ENCODE data around the gene DHX15. TPM values are rescaled to one million over a fixed set of nuclear protein-coding genes. Genes with fewer than 3 reads are reported as not detected.

DHX15 gene
- total RNA-seq, 1 experiment from 2014 or later = 240 TPM

- no peak for TF ChIP-seq ATF6 (CRISPR knock-in tag; IDR thresholded peaks at IDR 0.05)
- no peak for TF ChIP-seq JAZF1 (CRISPR knock-in tag; IDR thresholded peaks at IDR 0.05)
- no peak for TF ChIP-seq IRF2 (CRISPR knock-in tag; IDR thresholded peaks at IDR 0.05; ENCODE audit: borderline replicate concordance, low read depth)
- no peak for TF ChIP-seq ETV6 (CRISPR knock-in tag; IDR thresholded peaks at IDR 0.05)
Observed at GRCh38 chr4:24557026-24558025, 27.0 kb downstream of the DHX15 start (continued).

- Mint-ChIP-seq H3K9me3 (no peaks in the 10 kb centered on the region), H3K4me3 (peak overlapping the region; percentile 8; the same call in 1 of the 2 replicates), H3K27ac (peak overlapping the region; percentile 86), H3K4me1 (peaks cover 67% of the 10 kb centered on the region), H3K27me3 (ENCODE audit: low read depth) (no peaks in the 10 kb centered on the region), H3K36me3 (peaks cover 49% of the 10 kb centered on the region)
- ChIA-PET CTCF (interaction anchor here (0.6 to 3.3 kb wide), 6 partner anchors 39 to 138 kb away, joined by 3 to 11 read pairs (median 4); no protein-coding TSS in a partner anchor), POLR2A (no interaction called here)
- TF ChIP-seq HMGA2 (CRISPR knock-in tag; IDR thresholded peaks at IDR 0.05) (no peak), CREM (CRISPR knock-in tag; IDR thresholded peaks at IDR 0.05) (no peak), SMAD4 (CRISPR knock-in tag; IDR thresholded peaks at IDR 0.05) (no peak), JUN (CRISPR knock-in tag; IDR thresholded peaks at IDR 0.05) (no peak), ATF6 (CRISPR knock-in tag; IDR thresholded peaks at IDR 0.05) (no peak), SMAD3 (CRISPR knock-in tag; IDR thresholded peaks at IDR 0.05; ENCODE audit: borderline replicate concordance) (no peak), ERG (CRISPR knock-in tag; IDR thresholded peaks at IDR 0.05) (no peak), ATF3 (CRISPR knock-in tag; conservative IDR thresholded peaks at IDR 0.05) (no peak), OVOL2 (CRISPR knock-in tag; IDR thresholded peaks at IDR 0.05; ENCODE audit: borderline replicate concordance) (no peak), TEAD1 (CRISPR knock-in tag; IDR thresholded peaks at IDR 0.05) (no peak), NFE2L1 (CRISPR knock-in tag; IDR thresholded peaks at IDR 0.05) (no peak), FOXK1 (CRISPR knock-in tag; IDR thresholded peaks at IDR 0.05) (no peak)
- TF ChIP-seq, protein P1, sequence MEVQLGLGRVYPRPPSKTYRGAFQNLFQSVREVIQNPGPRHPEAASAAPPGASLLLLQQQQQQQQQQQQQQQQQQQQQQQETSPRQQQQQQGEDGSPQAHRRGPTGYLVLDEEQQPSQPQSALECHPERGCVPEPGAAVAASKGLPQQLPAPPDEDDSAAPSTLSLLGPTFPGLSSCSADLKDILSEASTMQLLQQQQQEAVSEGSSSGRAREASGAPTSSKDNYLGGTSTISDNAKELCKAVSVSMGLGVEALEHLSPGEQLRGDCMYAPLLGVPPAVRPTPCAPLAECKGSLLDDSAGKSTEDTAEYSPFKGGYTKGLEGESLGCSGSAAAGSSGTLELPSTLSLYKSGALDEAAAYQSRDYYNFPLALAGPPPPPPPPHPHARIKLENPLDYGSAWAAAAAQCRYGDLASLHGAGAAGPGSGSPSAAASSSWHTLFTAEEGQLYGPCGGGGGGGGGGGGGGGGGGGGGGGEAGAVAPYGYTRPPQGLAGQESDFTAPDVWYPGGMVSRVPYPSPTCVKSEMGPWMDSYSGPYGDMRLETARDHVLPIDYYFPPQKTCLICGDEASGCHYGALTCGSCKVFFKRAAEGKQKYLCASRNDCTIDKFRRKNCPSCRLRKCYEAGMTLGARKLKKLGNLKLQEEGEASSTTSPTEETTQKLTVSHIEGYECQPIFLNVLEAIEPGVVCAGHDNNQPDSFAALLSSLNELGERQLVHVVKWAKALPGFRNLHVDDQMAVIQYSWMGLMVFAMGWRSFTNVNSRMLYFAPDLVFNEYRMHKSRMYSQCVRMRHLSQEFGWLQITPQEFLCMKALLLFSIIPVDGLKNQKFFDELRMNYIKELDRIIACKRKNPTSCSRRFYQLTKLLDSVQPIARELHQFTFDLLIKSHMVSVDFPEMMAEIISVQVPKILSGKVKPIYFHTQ (CRISPR knock-in tag; IDR thresholded peaks at IDR 0.05) = no peak
- TF ChIP-seq, protein P2, sequence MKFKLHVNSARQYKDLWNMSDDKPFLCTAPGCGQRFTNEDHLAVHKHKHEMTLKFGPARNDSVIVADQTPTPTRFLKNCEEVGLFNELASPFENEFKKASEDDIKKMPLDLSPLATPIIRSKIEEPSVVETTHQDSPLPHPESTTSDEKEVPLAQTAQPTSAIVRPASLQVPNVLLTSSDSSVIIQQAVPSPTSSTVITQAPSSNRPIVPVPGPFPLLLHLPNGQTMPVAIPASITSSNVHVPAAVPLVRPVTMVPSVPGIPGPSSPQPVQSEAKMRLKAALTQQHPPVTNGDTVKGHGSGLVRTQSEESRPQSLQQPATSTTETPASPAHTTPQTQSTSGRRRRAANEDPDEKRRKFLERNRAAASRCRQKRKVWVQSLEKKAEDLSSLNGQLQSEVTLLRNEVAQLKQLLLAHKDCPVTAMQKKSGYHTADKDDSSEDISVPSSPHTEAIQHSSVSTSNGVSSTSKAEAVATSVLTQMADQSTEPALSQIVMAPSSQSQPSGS (CRISPR knock-in tag; IDR thresholded peaks at IDR 0.05; ENCODE audit: borderline replicate concordance, low read depth) = no peak
- TF ChIP-seq, protein P3, sequence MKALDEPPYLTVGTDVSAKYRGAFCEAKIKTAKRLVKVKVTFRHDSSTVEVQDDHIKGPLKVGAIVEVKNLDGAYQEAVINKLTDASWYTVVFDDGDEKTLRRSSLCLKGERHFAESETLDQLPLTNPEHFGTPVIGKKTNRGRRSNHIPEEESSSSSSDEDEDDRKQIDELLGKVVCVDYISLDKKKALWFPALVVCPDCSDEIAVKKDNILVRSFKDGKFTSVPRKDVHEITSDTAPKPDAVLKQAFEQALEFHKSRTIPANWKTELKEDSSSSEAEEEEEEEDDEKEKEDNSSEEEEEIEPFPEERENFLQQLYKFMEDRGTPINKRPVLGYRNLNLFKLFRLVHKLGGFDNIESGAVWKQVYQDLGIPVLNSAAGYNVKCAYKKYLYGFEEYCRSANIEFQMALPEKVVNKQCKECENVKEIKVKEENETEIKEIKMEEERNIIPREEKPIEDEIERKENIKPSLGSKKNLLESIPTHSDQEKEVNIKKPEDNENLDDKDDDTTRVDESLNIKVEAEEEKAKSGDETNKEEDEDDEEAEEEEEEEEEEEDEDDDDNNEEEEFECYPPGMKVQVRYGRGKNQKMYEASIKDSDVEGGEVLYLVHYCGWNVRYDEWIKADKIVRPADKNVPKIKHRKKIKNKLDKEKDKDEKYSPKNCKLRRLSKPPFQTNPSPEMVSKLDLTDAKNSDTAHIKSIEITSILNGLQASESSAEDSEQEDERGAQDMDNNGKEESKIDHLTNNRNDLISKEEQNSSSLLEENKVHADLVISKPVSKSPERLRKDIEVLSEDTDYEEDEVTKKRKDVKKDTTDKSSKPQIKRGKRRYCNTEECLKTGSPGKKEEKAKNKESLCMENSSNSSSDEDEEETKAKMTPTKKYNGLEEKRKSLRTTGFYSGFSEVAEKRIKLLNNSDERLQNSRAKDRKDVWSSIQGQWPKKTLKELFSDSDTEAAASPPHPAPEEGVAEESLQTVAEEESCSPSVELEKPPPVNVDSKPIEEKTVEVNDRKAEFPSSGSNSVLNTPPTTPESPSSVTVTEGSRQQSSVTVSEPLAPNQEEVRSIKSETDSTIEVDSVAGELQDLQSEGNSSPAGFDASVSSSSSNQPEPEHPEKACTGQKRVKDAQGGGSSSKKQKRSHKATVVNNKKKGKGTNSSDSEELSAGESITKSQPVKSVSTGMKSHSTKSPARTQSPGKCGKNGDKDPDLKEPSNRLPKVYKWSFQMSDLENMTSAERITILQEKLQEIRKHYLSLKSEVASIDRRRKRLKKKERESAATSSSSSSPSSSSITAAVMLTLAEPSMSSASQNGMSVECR (CRISPR knock-in tag; IDR thresholded peaks at IDR 0.05; ENCODE audit: borderline replicate concordance) = no peak
- no peak for ATAC-seq
- no peak for DNase-seq (ENCODE audit: low spot score)
Observed at GRCh38 chr4:24551492-24552289, 32.7 kb downstream of the DHX15 start.
